Right ventricle myocardium inferior (tissue), 1 donor: Measurements from ENCODE around the gene ZCCHC7. TPM values are rescaled to one million over a fixed set of nuclear protein-coding genes. Genes with fewer than 3 reads are reported as not detected.

Source experiments
- ATAC-seq: fragments of 200-7000 bp; cut with Tn5 transposase; one replicate; pipeline ENCODE4 v1.9.1; 2020; ENCODE audit warnings: mild to moderate bottlenecking, moderate library complexity
- DNase-seq: peaks from one replicate; pipeline ENCODE4 v3.0.0; 2021; ENCODE audit errors: missing footprints
- intact Hi-C: fragments of 100-400 bp; cut with DNase I; formaldehyde crosslinking; loops from one replicate; pipeline ENCODE4 v1.11.0; 2022
- total RNA-seq: library from RNA; stranded (reverse); fragmentation: NEBNext Ultra II Directional; extraction: Animal tissue kit (Norgen Biotek cat#: 25700); gene quantifications from one replicate; pipeline ENCODE4 v1.2.1, GENCODE V29; 2021
- donor health status: DM: no; HTN: yes; CAD: no; lungs with severe emphysema.

Gene ZCCHC7
- total RNA-seq, 1 donor from 2014 or later = 7.6 TPM

GRCh38 chr9:37236822-37237221 lies 116.4 kb downstream of the ZCCHC7 start:
- intact Hi-C loops = no loop called here
- ATAC-seq = no peak
- no peak for DNase-seq

GRCh38 chr9:37238122-37238521 lies 117.7 kb downstream of the ZCCHC7 start:
- intact Hi-C loops = no loop called here
- ATAC-seq (no peak), DNase-seq (no peak)

- no peak for DNase-seq
- ATAC-seq = no peak
- intact Hi-C loops = no loop called here
These were observed 119.0 kb downstream of the ZCCHC7 start for GRCh38 chr9:37239224-37239859.

- intact Hi-C loops = no loop called here
- ATAC-seq = no peak
These were observed 119.5 kb downstream of the ZCCHC7 start for GRCh38 chr9:37239921-37240320.

GRCh38 chr9:37241340-37241739 lies 121.0 kb downstream of the ZCCHC7 start:
- no peak for ATAC-seq
- intact Hi-C loops = no loop called here
- no peak for DNase-seq

More at GRCh38 chr9:37239921-37240320, 119.5 kb downstream of the ZCCHC7 start:
- DNase-seq = no peak

GRCh38 chr9:37242089-37242488 lies 121.7 kb downstream of the ZCCHC7 start:
- ATAC-seq = no peak
- no peak for DNase-seq
- intact Hi-C loops = no loop called here

GRCh38 chr9:37243588-37244345 lies 123.4 kb downstream of the ZCCHC7 start:
- ATAC-seq (no peak), DNase-seq (no peak)
- intact Hi-C loops = no loop called here

GRCh38 chr9:37246826-37247225 lies 126.5 kb downstream of the ZCCHC7 start:
- ATAC-seq (no peak), DNase-seq (no peak)
- intact Hi-C loops = no loop called here

- ATAC-seq = no peak
- intact Hi-C loops = no loop called here
These were observed 128.3 kb downstream of the ZCCHC7 start for GRCh38 chr9:37248651-37249163.

GRCh38 chr9:37251452-37251851 lies 131.1 kb downstream of the ZCCHC7 start:
- DNase-seq (no peak), ATAC-seq (no peak)
- intact Hi-C loops = no loop called here

More at GRCh38 chr9:37248651-37249163, 128.3 kb downstream of the ZCCHC7 start:
- no peak for DNase-seq

- no peak for ATAC-seq
- intact Hi-C loops = no loop called here
- no peak for DNase-seq
These were observed 133.1 kb downstream of the ZCCHC7 start for GRCh38 chr9:37253377-37253937.

- DNase-seq (no peak), ATAC-seq (no peak)
- intact Hi-C loops = no loop called here
These were observed 134.8 kb downstream of the ZCCHC7 start for GRCh38 chr9:37255187-37255586.

- DNase-seq = no peak
- intact Hi-C loops = no loop called here
- ATAC-seq = no peak
These were observed 135.8 kb downstream of the ZCCHC7 start for GRCh38 chr9:37255944-37256862.

- no peak for ATAC-seq
- intact Hi-C loops = no loop called here
These were observed 139.6 kb downstream of the ZCCHC7 start for GRCh38 chr9:37259951-37260350.

GRCh38 chr9:37262410-37262809 lies 142.0 kb downstream of the ZCCHC7 start:
- ATAC-seq (no peak), DNase-seq (no peak)
- intact Hi-C loops = no loop called here

More at GRCh38 chr9:37259951-37260350, 139.6 kb downstream of the ZCCHC7 start:
- DNase-seq = no peak

GRCh38 chr9:37264539-37264938 lies 144.2 kb downstream of the ZCCHC7 start:
- DNase-seq = no peak
- intact Hi-C loops = no loop called here

GRCh38 chr9:37266630-37267029 lies 146.3 kb downstream of the ZCCHC7 start:
- ATAC-seq = no peak
- intact Hi-C loops = no loop called here
- DNase-seq = no peak

More at GRCh38 chr9:37264539-37264938, 144.2 kb downstream of the ZCCHC7 start:
- no peak for ATAC-seq

GRCh38 chr9:37269221-37269620 lies 148.8 kb downstream of the ZCCHC7 start:
- intact Hi-C loops = no loop called here
- DNase-seq (no peak), ATAC-seq (no peak)

GRCh38 chr9:37271679-37272078 lies 151.3 kb downstream of the ZCCHC7 start:
- no peak for ATAC-seq
- intact Hi-C loops = no loop called here
- no peak for DNase-seq
